H1 (cell line): ENCODE results near the gene HLA-E. TPM values are rescaled to one million over a fixed set of nuclear protein-coding genes. Genes with fewer than 3 reads are reported as not detected.

Source experiments
- ATF3 ChIP-seq: IDR thresholded peaks from 2 replicates; pipeline ENCODE4 v1.6.1; 2011; ENCODE audit warnings: low read depth, mild to moderate bottlenecking, low read length; ENCODE audit not compliant: insufficient read depth
- BRCA1 ChIP-seq: IDR thresholded peaks from 2 replicates; pipeline ENCODE4 v1.6.1; 2012; ENCODE audit warnings: low read depth, low read length, improper control_type of control experiment
- CEBPB ChIP-seq: IDR thresholded peaks from 2 replicates; pipeline ENCODE4 v1.6.1; 2012; ENCODE audit warnings: low read depth, low read length
- KDM4A ChIP-seq: IDR thresholded peaks from one replicate; pipeline ENCODE4 v1.7.1; 2012; ENCODE audit warnings: low read depth, mild to moderate bottlenecking, moderate library complexity, low read length, inconsistent platforms; ENCODE audit not compliant: severe bottlenecking
- NRF1 ChIP-seq: IDR thresholded peaks from 2 replicates; pipeline ENCODE4 v1.6.1; 2011; ENCODE audit warnings: mild to moderate bottlenecking, low read depth, low read length, improper control_type of control experiment
- YY1 ChIP-seq: IDR thresholded peaks from 2 replicates; pipeline ENCODE4 v1.6.1; 2011; ENCODE audit warnings: low read depth, mild to moderate bottlenecking, low read length
- polyA plus RNA-seq, 7 experiments: library from polyadenylated mRNA; depleted of rRNA in 3 of 7; stranded (reverse) in 5 of 7; unstranded in 2 of 7; fragments of >200 nt in 5 of 7; fragments of 200-250 nt in 2 of 7; gene quantifications; 1 replicate in 5 of 7; 2 replicates in 1 of 7; 4 replicates in 1 of 7; pipeline versions ENCODE4 v1.2.1 to v1.2.3, GENCODE V29; 2011 to 2013; ENCODE audit warnings: missing spikeins in 2 of 7, mixed read lengths in 2 of 7
- total RNA-seq: library from RNA; stranded (reverse); fragmentation: NEBNext Ultra II Directional; extraction: Animal tissue kit (Norgen Biotek cat#: 25700); gene quantifications from 2 replicates; pipeline ENCODE4 v1.2.1, GENCODE V29; 2021

Gene HLA-E
- total and polyA plus RNA-seq, 2 of the 8 experiments (the other 6 are each of a cell fraction or from before 2014, with no cell fraction given) = 20.2 to 28.0 TPM

GRCh38 chr6:30443657-30444450, 45.5 kb upstream of the HLA-E start (continued):
- TF ChIP-seq ATF3 (0 out of 2 replicates have a peak, but pooled peaks have one; percentile 1), CEBPB (peak; percentile 54; the same call in 1 of the 2 replicates), YY1 (no peak), NRF1 (no peak), KDM4A (peak; percentile 11), BRCA1 (no peak)
